ENCODE results near the gene SORCS2.
"Not testable (repeated sequence)": the region's sequence is repeated elsewhere in the genome, so short reads cannot be mapped to it uniquely, and the experiment has no call there.

The SORCS2 gene

DNA sequence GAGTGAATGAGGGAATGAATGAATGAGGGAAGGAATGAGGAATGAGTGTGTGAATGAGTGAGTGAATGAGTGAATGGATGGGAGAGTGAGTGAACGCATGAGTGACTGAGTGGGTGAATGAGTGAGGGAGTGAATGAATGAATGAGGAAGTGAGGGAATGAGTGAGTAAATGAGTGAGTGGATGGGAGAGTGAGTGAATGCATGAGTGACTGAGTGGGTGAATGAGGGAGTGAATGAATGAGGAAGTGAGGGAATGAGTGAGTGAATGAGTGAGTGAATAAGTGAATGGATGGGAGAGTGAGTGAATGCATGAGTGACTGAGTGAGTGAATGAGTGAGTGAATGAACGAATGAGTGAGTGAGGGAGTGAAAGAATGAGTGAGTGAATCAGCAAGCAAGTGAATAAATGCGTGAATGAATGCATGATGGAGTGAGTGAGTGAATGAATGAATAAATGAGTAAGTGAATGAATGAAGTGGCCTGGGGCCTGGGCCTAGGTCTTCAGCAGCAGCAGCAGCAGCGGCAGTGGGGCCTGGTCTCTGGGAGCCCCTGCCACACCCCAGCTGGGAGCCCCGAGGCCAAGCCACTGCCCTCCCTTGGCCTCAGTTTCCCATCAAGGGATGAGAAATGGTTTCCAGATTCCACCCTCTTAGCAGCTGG is 258.6 kb downstream of the SORCS2 start:
- DNase-seq (ENCODE audit: low spot score) = no peak
- in situ Hi-C loops (cut with MboI; ENCODE audit: low sequenced_read_pairs, unreplicated experiment) = no loop called here
- TF ChIP-seq, protein P1, sequence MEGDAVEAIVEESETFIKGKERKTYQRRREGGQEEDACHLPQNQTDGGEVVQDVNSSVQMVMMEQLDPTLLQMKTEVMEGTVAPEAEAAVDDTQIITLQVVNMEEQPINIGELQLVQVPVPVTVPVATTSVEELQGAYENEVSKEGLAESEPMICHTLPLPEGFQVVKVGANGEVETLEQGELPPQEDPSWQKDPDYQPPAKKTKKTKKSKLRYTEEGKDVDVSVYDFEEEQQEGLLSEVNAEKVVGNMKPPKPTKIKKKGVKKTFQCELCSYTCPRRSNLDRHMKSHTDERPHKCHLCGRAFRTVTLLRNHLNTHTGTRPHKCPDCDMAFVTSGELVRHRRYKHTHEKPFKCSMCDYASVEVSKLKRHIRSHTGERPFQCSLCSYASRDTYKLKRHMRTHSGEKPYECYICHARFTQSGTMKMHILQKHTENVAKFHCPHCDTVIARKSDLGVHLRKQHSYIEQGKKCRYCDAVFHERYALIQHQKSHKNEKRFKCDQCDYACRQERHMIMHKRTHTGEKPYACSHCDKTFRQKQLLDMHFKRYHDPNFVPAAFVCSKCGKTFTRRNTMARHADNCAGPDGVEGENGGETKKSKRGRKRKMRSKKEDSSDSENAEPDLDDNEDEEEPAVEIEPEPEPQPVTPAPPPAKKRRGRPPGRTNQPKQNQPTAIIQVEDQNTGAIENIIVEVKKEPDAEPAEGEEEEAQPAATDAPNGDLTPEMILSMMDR (IDR thresholded peaks at IDR 0.05; ENCODE audit: borderline replicate concordance, control extremely low read depth, extremely low read depth, insufficient read depth, missing control alignments) = no peak

DNA sequence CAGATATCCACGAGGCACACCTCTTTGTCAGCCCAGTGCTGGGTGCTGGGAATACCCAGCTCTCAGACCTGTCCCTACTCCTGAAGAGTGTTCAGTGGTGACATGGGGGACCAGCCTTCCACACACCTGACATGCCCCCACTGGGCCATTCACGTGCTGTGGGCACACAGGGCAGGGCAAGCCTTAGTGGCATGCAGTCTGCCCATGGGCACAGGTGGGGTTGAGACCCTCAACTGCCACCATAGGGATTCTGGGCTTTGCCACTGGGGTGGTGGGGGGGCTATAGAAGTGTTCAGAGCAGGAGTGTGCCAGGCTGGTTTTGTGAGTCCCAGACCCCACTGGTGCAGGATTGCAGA is 259.1 kb downstream of the SORCS2 start:
- DNase-seq (ENCODE audit: low spot score) = no peak
- in situ Hi-C loops (cut with MboI; ENCODE audit: low sequenced_read_pairs, unreplicated experiment) = no loop called here
- TF ChIP-seq, protein P1 (IDR thresholded peaks at IDR 0.05; ENCODE audit: borderline replicate concordance, control extremely low read depth, extremely low read depth, insufficient read depth, missing control alignments) = no peak

DNA sequence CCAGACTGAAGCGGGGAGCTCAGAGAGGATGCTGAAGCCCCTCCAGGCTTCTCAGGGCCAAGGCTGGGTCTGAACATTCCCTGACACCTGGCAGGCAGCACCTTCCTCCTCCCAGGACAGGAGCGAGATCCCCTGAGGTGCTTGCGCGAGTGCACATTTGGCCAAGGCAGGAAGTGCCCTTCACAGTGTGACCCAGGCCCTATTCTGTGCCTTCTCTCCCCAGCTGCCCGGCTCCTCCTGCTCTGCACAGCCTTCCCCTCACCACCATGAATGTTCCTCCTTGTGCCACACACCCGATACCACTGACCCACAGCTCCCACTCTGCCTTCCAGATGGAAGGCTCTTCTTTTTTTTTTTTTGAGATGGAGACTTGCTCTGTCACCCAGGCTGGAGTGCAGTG is 259.5 kb downstream of the SORCS2 start:
- in situ Hi-C loops (cut with MboI; ENCODE audit: low sequenced_read_pairs, unreplicated experiment) = no loop called here
- no peak for DNase-seq (ENCODE audit: low spot score)
- TF ChIP-seq, protein P1 (IDR thresholded peaks at IDR 0.05; ENCODE audit: borderline replicate concordance, control extremely low read depth, extremely low read depth, insufficient read depth, missing control alignments) = no peak

DNA sequence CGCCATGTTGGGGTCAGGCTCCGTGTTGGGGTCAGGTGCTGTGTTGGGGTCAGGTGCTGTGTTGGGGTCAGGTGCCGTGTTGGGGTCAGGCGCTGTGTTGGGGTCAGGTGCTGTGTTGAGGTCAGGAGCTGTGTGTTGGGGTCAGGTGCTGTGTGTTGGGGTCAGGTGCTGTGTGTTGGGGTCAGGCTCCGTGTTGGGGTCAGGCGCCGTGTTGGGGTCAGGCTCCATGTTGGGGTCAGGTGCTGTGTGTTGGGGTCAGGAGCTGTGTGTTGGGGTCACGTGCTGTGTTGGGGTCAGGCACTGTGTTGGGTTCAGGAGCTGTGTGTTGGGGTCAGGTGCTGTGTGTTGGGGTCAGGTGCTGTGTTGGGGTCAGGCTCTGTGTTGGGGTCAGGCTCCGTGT is 260.5 kb downstream of the SORCS2 start:
- DNase-seq (ENCODE audit: low spot score); in situ Hi-C loops (cut with MboI; ENCODE audit: low sequenced_read_pairs, unreplicated experiment): not testable (repeated sequence)

DNA sequence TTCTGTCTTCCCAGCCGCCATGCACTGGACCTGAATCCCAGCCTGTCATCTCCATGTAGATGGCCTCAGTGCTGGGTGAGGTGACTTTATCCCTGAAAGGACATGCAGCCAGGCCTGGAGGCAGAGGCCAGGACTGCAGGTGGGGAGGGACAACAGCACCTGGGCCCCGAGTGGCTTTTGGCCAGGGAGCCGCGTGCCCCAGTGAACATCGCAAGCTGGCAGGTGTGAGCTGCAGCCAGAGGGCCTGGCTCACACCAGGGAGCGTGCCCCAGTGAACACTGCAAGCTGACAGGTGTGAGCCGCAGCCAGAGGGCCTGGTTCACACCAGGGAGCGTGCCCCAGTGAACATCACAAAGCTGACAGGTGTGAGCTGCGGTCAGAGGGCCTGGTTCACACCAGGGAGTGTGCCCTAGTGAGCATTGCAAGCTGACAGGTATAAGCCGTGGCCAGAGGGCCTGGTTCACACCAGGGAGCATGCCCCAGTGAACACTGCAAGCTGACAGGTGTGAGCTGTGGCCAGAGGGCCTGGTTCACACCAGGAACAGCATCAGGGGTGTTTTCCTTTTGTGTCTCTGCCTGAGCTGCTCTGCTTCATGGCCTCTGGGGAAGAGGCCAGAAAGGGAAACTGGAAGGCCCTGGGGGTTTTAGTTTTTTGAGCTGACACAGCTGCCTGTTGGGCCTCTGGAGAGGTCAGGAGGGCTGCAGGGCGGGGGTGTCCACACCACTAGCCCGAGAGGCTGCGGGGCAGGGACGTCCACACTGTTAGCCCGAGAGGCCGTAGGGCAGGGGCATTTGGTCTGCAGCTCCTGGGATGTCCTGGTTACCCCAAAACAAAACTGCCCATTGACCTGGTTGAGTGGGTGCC is 265.1 kb downstream of the SORCS2 start:
- no peak for DNase-seq (ENCODE audit: low spot score)
- in situ Hi-C loops (cut with MboI; ENCODE audit: low sequenced_read_pairs, unreplicated experiment) = no loop called here
- TF ChIP-seq, protein P1 (IDR thresholded peaks at IDR 0.05; ENCODE audit: borderline replicate concordance, control extremely low read depth, extremely low read depth, insufficient read depth, missing control alignments) = no peak

DNA sequence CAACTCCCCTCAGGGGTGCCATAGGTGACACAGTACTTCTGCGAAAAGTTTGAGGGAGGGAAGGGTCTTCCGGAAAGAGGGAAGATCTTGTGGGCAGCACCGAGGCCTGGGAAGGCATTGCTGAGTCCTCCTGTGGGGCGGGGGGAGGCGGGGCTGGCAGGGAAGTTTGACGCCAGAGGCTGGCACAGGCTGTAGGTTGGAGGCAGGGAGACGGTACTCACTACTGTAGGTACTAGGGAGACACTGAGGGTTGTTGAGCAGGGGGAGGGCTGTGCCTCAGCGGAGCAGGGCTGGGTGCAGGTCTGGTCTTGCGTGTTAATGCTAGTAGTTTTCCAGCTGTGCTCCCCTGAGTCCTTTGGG is 265.7 kb downstream of the SORCS2 start:
- in situ Hi-C loops (cut with MboI; ENCODE audit: low sequenced_read_pairs, unreplicated experiment) = no loop called here
- no peak for DNase-seq (ENCODE audit: low spot score)
- TF ChIP-seq, protein P1 (IDR thresholded peaks at IDR 0.05; ENCODE audit: borderline replicate concordance, control extremely low read depth, extremely low read depth, insufficient read depth, missing control alignments) = no peak

DNA sequence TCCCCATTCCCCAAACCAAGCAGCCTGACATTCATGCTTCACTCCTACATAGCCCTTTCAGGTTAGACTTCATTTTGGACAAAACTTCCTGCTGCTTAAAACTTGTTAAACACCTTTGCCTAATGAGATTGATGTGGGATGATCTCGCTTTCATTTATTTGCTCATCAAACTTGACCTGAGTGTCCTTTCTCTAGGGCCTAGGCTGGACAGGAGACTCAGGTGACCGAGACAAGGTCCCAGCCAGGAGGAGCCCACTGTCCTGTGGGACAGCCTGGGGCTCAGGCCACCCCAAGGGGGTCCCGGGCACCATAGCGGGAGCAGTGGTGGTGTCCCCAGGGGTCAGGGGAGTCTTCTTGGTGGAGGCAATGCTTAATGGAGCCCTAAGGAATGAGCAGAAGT is 266.1 kb downstream of the SORCS2 start:
- in situ Hi-C loops (cut with MboI; ENCODE audit: low sequenced_read_pairs, unreplicated experiment) = no loop called here
- DNase-seq (ENCODE audit: low spot score) = no peak
- TF ChIP-seq, protein P1 (IDR thresholded peaks at IDR 0.05; ENCODE audit: borderline replicate concordance, control extremely low read depth, extremely low read depth, insufficient read depth, missing control alignments) = no peak

All from GM13976 (cell line).